Astrocyte (in vitro differentiated cells and primary cell): ENCODE results near the gene DOK5.

Experiments used
- CTCF ChIP-seq: IDR thresholded peaks from 2 replicates; pipeline ENCODE4 v1.5.1; 2011; ENCODE audit warnings: low read depth, mild to moderate bottlenecking, inconsistent platforms, low read length, moderate library complexity; ENCODE audit not compliant: insufficient read depth
- EZH2 ChIP-seq: IDR thresholded peaks from 2 replicates; pipeline ENCODE4 v1.6.1; 2012; ENCODE audit warnings: mild to moderate bottlenecking, low read length, inconsistent platforms; ENCODE audit not compliant: insufficient read depth

DNA sequence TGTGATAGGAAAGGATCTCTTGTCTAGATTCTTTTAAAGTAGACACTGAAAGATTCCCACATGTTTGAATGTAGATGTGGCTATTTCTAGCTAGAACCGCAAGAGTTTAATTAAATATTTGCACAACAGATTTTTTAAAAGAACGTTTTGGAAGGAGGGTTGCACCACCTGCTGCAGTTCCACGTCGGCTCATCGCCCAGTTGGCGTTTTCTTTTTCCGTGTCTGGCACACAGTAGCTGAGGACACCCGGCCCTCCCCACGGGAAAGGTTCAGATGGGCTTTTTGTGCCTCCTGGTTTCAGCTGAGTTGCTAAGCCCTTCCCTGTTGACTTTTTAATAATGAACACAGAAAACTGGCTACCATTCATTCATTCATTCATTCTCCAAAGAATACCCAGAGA is 41.8 kb upstream of the DOK5 start:
- TF ChIP-seq CTCF (no peak), EZH2 (no peak)
